ENCODE results near the gene FOXP4.

FOXP4 gene

DNA sequence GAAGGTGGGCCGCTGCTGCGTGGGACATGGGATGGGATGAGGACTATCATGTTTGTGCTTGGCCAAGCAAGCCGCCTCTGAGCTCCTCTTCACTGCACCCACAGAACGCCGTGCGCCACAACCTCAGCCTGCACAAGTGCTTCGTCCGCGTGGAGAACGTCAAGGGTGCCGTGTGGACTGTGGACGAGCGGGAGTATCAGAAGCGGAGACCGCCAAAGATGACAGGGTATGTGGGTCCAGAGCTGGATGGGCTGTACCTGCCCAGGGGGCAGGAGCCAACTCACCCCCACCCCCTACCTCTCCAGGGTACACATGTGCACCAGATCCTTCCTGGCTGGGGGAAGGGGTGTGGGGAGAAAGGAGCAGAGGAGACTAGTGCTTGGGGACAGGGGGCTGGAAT, 48.6 kb downstream of the FOXP4 start:
- Histone ChIP-seq H3K9me3 (ENCODE audit: insufficient read depth, low read length) (no peaks in the 10 kb centered on the region), H3K36me3 (replicated peaks; ENCODE audit: low read depth, low read length) (peaks cover 24% of the 10 kb centered on the region), H3K4me1 (ENCODE audit: low read length) (no peaks in the 10 kb centered on the region), H3K79me2 (ENCODE audit: low read length) (no peaks in the 10 kb centered on the region), H3K4me3 (ENCODE audit: low read length) (no peak overlapping the region), H3K4me2 (ENCODE audit: low read length) (no peak overlapping the region), H3K9ac (ENCODE audit: low read length) (no peak overlapping the region), H4K20me1 (ENCODE audit: insufficient read depth, low read length) (no peaks in the 10 kb centered on the region; the same call in 1 of the 2 replicates), H3K27ac (ENCODE audit: low read length) (no peak overlapping the region), H3K27me3 (ENCODE audit: low read depth, low read length) (no peaks in the 10 kb centered on the region), H2AFZ (ENCODE audit: low read depth, low read length) (no peak overlapping the region)
- no peak for TF ChIP-seq EZH2phosphoT487 (IDR thresholded peaks at IDR 0.05; ENCODE audit: low read depth)
- TF ChIP-seq, protein P1, sequence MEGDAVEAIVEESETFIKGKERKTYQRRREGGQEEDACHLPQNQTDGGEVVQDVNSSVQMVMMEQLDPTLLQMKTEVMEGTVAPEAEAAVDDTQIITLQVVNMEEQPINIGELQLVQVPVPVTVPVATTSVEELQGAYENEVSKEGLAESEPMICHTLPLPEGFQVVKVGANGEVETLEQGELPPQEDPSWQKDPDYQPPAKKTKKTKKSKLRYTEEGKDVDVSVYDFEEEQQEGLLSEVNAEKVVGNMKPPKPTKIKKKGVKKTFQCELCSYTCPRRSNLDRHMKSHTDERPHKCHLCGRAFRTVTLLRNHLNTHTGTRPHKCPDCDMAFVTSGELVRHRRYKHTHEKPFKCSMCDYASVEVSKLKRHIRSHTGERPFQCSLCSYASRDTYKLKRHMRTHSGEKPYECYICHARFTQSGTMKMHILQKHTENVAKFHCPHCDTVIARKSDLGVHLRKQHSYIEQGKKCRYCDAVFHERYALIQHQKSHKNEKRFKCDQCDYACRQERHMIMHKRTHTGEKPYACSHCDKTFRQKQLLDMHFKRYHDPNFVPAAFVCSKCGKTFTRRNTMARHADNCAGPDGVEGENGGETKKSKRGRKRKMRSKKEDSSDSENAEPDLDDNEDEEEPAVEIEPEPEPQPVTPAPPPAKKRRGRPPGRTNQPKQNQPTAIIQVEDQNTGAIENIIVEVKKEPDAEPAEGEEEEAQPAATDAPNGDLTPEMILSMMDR (IDR thresholded peaks at IDR 0.05; ENCODE audit: low read depth, low read length), result no peak

- Histone ChIP-seq H3K27ac (ENCODE audit: low read length) (no peak overlapping the region), H3K36me3 (replicated peaks; ENCODE audit: low read depth, low read length) (peaks cover 24% of the 10 kb centered on the region), H3K9ac (ENCODE audit: low read length) (no peak overlapping the region), H3K9me3 (ENCODE audit: insufficient read depth, low read length) (no peaks in the 10 kb centered on the region), H3K4me2 (ENCODE audit: low read length) (no peak overlapping the region), H3K4me3 (ENCODE audit: low read length) (no peak overlapping the region), H3K79me2 (ENCODE audit: low read length) (no peaks in the 10 kb centered on the region), H3K4me1 (ENCODE audit: low read length) (no peaks in the 10 kb centered on the region), H4K20me1 (ENCODE audit: insufficient read depth, low read length) (no peaks in the 10 kb centered on the region; the same call in 1 of the 2 replicates), H2AFZ (ENCODE audit: low read depth, low read length) (no peak overlapping the region), H3K27me3 (ENCODE audit: low read depth, low read length) (no peaks in the 10 kb centered on the region)
- TF ChIP-seq EZH2phosphoT487 (IDR thresholded peaks at IDR 0.05; ENCODE audit: low read depth), result no peak
- TF ChIP-seq, protein P1 (IDR thresholded peaks at IDR 0.05; ENCODE audit: low read depth, low read length), result no peak
These were observed 49.0 kb downstream of the FOXP4 start for GRCh38 chr6:41595166-41595565.

DNA sequence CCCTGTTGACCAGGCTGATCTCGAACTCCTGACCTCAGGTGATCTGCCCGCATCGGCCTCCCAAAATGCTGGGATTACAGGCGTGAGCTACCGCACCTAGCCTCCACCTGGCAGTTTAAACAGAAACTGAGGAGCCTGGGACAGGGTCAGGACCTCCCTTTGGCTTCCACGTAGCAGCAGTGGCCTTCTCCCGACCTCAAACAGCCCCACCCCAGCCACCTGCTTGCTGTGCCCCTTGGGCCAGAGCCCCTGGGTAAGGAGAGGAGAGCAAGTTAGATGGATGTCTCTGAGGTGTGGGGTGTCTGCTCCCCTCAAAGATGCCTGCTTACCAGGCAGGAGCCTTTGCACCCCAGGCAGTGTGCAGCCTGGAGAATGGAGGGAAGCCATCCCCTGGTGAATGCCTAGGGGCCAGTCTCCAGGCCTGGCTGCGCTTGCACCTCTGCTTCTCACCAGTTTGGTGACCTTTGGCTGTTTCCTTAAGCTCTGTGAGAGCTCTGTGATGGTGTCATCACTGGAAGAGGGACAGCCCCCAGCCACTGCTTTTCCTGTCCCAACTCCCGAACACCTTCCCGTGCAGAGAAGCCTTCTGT, 50.0 kb downstream of the FOXP4 start:
- no peak overlapping the region for H2AFZ ChIP-seq (ENCODE audit: low read depth, low read length)
- no peaks in the 10 kb centered on the region for H3K79me2 ChIP-seq (ENCODE audit: low read length)
- no peaks in the 10 kb centered on the region; the same call in 1 of the 2 replicates for H4K20me1 ChIP-seq (ENCODE audit: insufficient read depth, low read length)
- H3K4me2 ChIP-seq (ENCODE audit: low read length), result no peak overlapping the region
- TF ChIP-seq, protein P1 (IDR thresholded peaks at IDR 0.05; ENCODE audit: low read depth, low read length), result no peak
- no peak for TF ChIP-seq EZH2phosphoT487 (IDR thresholded peaks at IDR 0.05; ENCODE audit: low read depth)
- no peaks in the 10 kb centered on the region for H3K4me1 ChIP-seq (ENCODE audit: low read length)
- H3K36me3 ChIP-seq (replicated peaks; ENCODE audit: low read depth, low read length), result peaks cover 23% of the 10 kb centered on the region
- H3K9me3 ChIP-seq (ENCODE audit: insufficient read depth, low read length), result no peaks in the 10 kb centered on the region
- H3K27ac ChIP-seq (ENCODE audit: low read length), result no peak overlapping the region
- no peak overlapping the region for H3K9ac ChIP-seq (ENCODE audit: low read length)
- H3K4me3 ChIP-seq (ENCODE audit: low read length), result no peak overlapping the region
- H3K27me3 ChIP-seq (ENCODE audit: low read depth, low read length), result no peaks in the 10 kb centered on the region

DNA sequence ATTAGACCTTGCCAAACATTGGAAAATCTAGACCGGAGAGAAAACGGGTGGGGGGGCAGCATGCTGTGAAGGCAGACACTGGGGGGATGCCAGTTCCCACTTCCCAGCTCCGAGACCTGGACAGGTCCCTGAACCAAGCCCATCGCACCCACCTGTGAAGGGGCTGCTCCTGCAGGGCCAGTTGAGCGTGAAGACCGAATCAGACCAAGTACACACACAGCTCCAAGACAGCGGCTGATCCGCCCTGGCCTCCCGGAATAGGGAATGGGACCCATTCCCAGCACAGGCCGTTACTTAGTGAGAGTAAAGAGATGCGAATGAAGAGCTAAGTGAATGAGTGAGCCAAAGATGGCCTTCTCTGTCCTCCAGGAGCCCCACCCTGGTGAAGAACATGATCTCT, 50.6 kb downstream of the FOXP4 start:
- H3K9ac ChIP-seq (ENCODE audit: low read length), result no peak overlapping the region
- H3K9me3 ChIP-seq (ENCODE audit: insufficient read depth, low read length), result no peaks in the 10 kb centered on the region
- no peaks in the 10 kb centered on the region for H3K27me3 ChIP-seq (ENCODE audit: low read depth, low read length)
- peaks cover 19% of the 10 kb centered on the region for H3K36me3 ChIP-seq (replicated peaks; ENCODE audit: low read depth, low read length)
- H3K4me1 ChIP-seq (ENCODE audit: low read length), result no peaks in the 10 kb centered on the region
- no peaks in the 10 kb centered on the region; the same call in 1 of the 2 replicates for H4K20me1 ChIP-seq (ENCODE audit: insufficient read depth, low read length)
- H3K27ac ChIP-seq (ENCODE audit: low read length), result no peak overlapping the region
- no peaks in the 10 kb centered on the region for H3K79me2 ChIP-seq (ENCODE audit: low read length)
- H3K4me3 ChIP-seq (ENCODE audit: low read length), result no peak overlapping the region
- no peak overlapping the region for H2AFZ ChIP-seq (ENCODE audit: low read depth, low read length)
- TF ChIP-seq, protein P1 (IDR thresholded peaks at IDR 0.05; ENCODE audit: low read depth, low read length), result no peak
- no peak for TF ChIP-seq EZH2phosphoT487 (IDR thresholded peaks at IDR 0.05; ENCODE audit: low read depth)
- no peak overlapping the region for H3K4me2 ChIP-seq (ENCODE audit: low read length)

Data from OCI-LY3 (cell line).